Stomach (tissue), 8 donors: ENCODE data around the gene LRP10. TPM values are rescaled to one million over a fixed set of nuclear protein-coding genes. Genes with fewer than 3 reads are reported as not detected.

Experiments
- polyA plus RNA-seq, 3 donors: library from polyadenylated mRNA; stranded (reverse); fragments of 200-250 nt; gene quantifications; one replicate each; pipeline ENCODE4 v1.2.3, GENCODE V29; 2013
- small RNA-seq, 4 donors: library from RNA; depleted of rRNA; stranded (forward); fragments of <200 nt; gene quantifications; one replicate each; pipeline ENCODE3, GENCODE V24; 2016
- total RNA-seq, 5 donors: library from RNA; depleted of rRNA; stranded (reverse); fragments of >200 nt; gene quantifications; one replicate each; pipeline versions ENCODE4 v1.1.0 to v1.2.3, GENCODE V29; 2014 to 2016
- donor health status: healthy with polysubstance abuse.
- donor health status: Bipolar disorder and iron deficiency.
- donor health status: healthy.

LRP10 gene
- total and polyA plus RNA-seq, 8 donors = 25.1 to 277 (median 63.6) TPM

Small RNA genes within 50 kb of the gene (small RNA-seq; reads per million reads assigned to genes)
- gene RF00019 = 0 reads per million in 4 donors

Other genes with a start within 250 kb of the LRP10 start
- not detected for gene OR6J1, start 227.4 kb upstream of the LRP10 start, total RNA-seq
- gene OR6J1, start 227.4 kb upstream of the LRP10 start, polyA plus RNA-seq = not detected
- 100 to 1,000 TPM in 1 of 5 donors, 10 to 100 TPM in 4; 46.7 to 119 (median 58.6) TPM for gene OXA1L, start 105.1 kb upstream of the LRP10 start, total RNA-seq
- gene OXA1L, start 105.1 kb upstream of the LRP10 start, polyA plus RNA-seq = 100 to 1,000 TPM in 1 of 3 donors, 10 to 100 TPM in 2; 81.9 to 116 (median 97.9) TPM
- 10 to 100 TPM in 2 of 5 donors, 1 to 10 TPM in 1, not detected in 2; 7.6 to 29.4 (median 10.5) TPM for gene SLC7A7, start 56.3 kb upstream of the LRP10 start, total RNA-seq
- 1 to 10 TPM; 3.1 to 8.6 (median 3.2) TPM for gene SLC7A7, start 56.3 kb upstream of the LRP10 start, polyA plus RNA-seq
- gene MRPL52, start 41.9 kb upstream of the LRP10 start, total RNA-seq = 100 to 1,000 TPM in 2 of 5 donors, 10 to 100 TPM in 2, not detected in 1; 25.2 to 194 (median 110) TPM
- gene MRPL52, start 41.9 kb upstream of the LRP10 start, polyA plus RNA-seq = 100 to 1,000 TPM; 134 to 181 (median 156) TPM
- gene MMP14, start 35.2 kb upstream of the LRP10 start, total RNA-seq = 100 to 1,000 TPM in 1 of 5 donors, 10 to 100 TPM in 4; 20.5 to 104 (median 46.7) TPM
- 10 to 100 TPM; 14.7 to 59.1 (median 29.6) TPM for gene MMP14, start 35.2 kb upstream of the LRP10 start, polyA plus RNA-seq
- 1 to 10 TPM in 1 of 5 donors, under 1 TPM in 2, not detected in 2; 0.45 to 1.1 (median 0.87) TPM for gene REM2, start 11.5 kb downstream of the LRP10 start, total RNA-seq
- gene REM2, start 11.5 kb downstream of the LRP10 start, polyA plus RNA-seq = 1 to 10 TPM in 1 of 3 donors, under 1 TPM in 1, not detected in 1; 0.12 to 1.2 TPM
- gene RBM23, start 47.4 kb downstream of the LRP10 start, total RNA-seq = 100 to 1,000 TPM in 2 of 5 donors, 10 to 100 TPM in 3; 12.1 to 126 (median 94.7) TPM
- gene RBM23, start 47.4 kb downstream of the LRP10 start, polyA plus RNA-seq = 10 to 100 TPM; 23.5 to 59.1 (median 41.2) TPM
- 10 to 100 TPM; 20.9 to 48.8 (median 36.2) TPM for gene PRMT5, start 57.6 kb downstream of the LRP10 start, total RNA-seq
- 10 to 100 TPM; 32.1 to 39.6 (median 38.0) TPM for gene PRMT5, start 57.6 kb downstream of the LRP10 start, polyA plus RNA-seq
- gene HAUS4, start 85.3 kb downstream of the LRP10 start, total RNA-seq = 100 to 1,000 TPM in 1 of 5 donors, 10 to 100 TPM in 4; 38.5 to 121 (median 76.8) TPM
- 10 to 100 TPM; 28.1 to 38.8 (median 37.0) TPM for gene HAUS4, start 85.3 kb downstream of the LRP10 start, polyA plus RNA-seq
- gene AJUBA, start 110.8 kb downstream of the LRP10 start, total RNA-seq = 10 to 100 TPM in 3 of 5 donors, 1 to 10 TPM in 1, not detected in 1; 3.1 to 13.3 (median 10.7) TPM
- 1 to 10 TPM; 1.5 to 6.9 (median 6.6) TPM for gene AJUBA, start 110.8 kb downstream of the LRP10 start, polyA plus RNA-seq
- gene C14orf93, start 138.4 kb downstream of the LRP10 start, total RNA-seq = 10 to 100 TPM in 3 of 5 donors, 1 to 10 TPM in 1, not detected in 1; 5.0 to 29.1 (median 20.6) TPM
- 1 to 10 TPM; 6.8 to 8.6 (median 7.2) TPM for gene C14orf93, start 138.4 kb downstream of the LRP10 start, polyA plus RNA-seq
- 100 to 1,000 TPM in 1 of 5 donors, 10 to 100 TPM in 4; 34.4 to 139 (median 54.6) TPM for gene PSMB5, start 163.2 kb downstream of the LRP10 start, total RNA-seq
- gene PSMB5, start 163.2 kb downstream of the LRP10 start, polyA plus RNA-seq = 100 to 1,000 TPM in 1 of 3 donors, 10 to 100 TPM in 2; 96.4 to 147 (median 98.6) TPM
- gene PSMB11, start 170.5 kb downstream of the LRP10 start, total RNA-seq = not detected
- gene PSMB11, start 170.5 kb downstream of the LRP10 start, polyA plus RNA-seq = not detected
- gene CDH24, start 185.8 kb downstream of the LRP10 start, total RNA-seq = 10 to 100 TPM in 1 of 5 donors, 1 to 10 TPM in 3, not detected in 1; 1.2 to 14.3 (median 4.8) TPM
- 1 to 10 TPM; 2.3 to 4.0 (median 3.2) TPM for gene CDH24, start 185.8 kb downstream of the LRP10 start, polyA plus RNA-seq
- 100 to 1,000 TPM; 114 to 232 (median 123) TPM for gene ACIN1, start 223.4 kb downstream of the LRP10 start, total RNA-seq
- 10 to 100 TPM; 37.1 to 86.4 (median 52.7) TPM for gene ACIN1, start 223.4 kb downstream of the LRP10 start, polyA plus RNA-seq
- 10 to 100 TPM in 2 of 5 donors, 1 to 10 TPM in 2, not detected in 1; 1.8 to 25.2 (median 14.0) TPM for gene C14orf119, start 223.8 kb downstream of the LRP10 start, total RNA-seq
- 10 to 100 TPM; 27.4 to 51.8 (median 49.8) TPM for gene C14orf119, start 223.8 kb downstream of the LRP10 start, polyA plus RNA-seq
- not detected for gene CIROP, start 233.2 kb downstream of the LRP10 start, total RNA-seq
- not detected for gene CIROP, start 233.2 kb downstream of the LRP10 start, polyA plus RNA-seq
- not detected for gene CEBPE, start 247.5 kb downstream of the LRP10 start, total RNA-seq
- gene CEBPE, start 247.5 kb downstream of the LRP10 start, polyA plus RNA-seq = under 1 TPM in 1 of 3 donors, not detected in 2; 0.37 TPM